Heart left ventricle (tissue), 13 donors: ENCODE results near the gene CAMTA1.

Experiments used
- CTCF ChIP-seq, 12 donors: fragments of 200-600 bp; sonication (generic) in 4 of 12; IDR thresholded peaks; one replicate each; pipeline versions ENCODE4 v1.5.0 to v1.8.0; 2018 to 2022; ENCODE audit warnings: antibody characterized with exemption in 12 of 12, mild to moderate bottlenecking in 5 of 12
- POLR2A ChIP-seq, 2 donors: fragments of 450-650 bp; IDR thresholded peaks; one replicate each; pipeline ENCODE4 v1.6.1; 2017; ENCODE audit warnings: antibody characterized with exemption in 2 of 2, mild to moderate bottlenecking in 2 of 2, moderate library complexity in 2 of 2
- donor health status: ischemic (EF 13 %, LVEDD 7.1; RV severe dilation, severe dysfunction).
- donor health status: DM: no; HTN: yes; CAD: no.
- donor health status: DM: no; HTN: no; CAD: no.
- donor health status: ischemic (EF 25% LVEDD 6.9; RV normal size, moderate dysfunction).
- donor health status: ischemic (EF 25% LVEDD 5.7; RV mildly dilated, moderate dysfunction).
- donor health status: ischemic (EF 35%, LVEDD 5.7; RV mildly dilated, moderate dysfunction).
- donor health status: nonischemic (EF 11% LVEDD 7.7; RV severe dilation, severe dysfunction).
- donor health status: DM: yes; HTN: yes; CAD: no.
- donor health status: PGD.
- donor health status: ischemic (EF 29% LVEDD 5.4; RV normal size, mild dysfunction).
- donor health status: nonischemic (EF 23%, LVEDD 6.1; RV moderate dilation, normal function).

GRCh38 chr1:6909857-6910256 is 124.6 kb downstream of the CAMTA1 start:
- no peak for TF ChIP-seq CTCF (IDR thresholded peaks at IDR 0.05)
- no peak for TF ChIP-seq POLR2A (IDR thresholded peaks at IDR 0.05)
